HEK293 (cell line): ENCODE results near the gene SLC26A6.

Source experiments
- CTCF ChIA-PET: fragments of 350-600 bp; formaldehyde crosslinking; extraction: SDS; loops from one replicate; lab custom pipeline; 2021; ENCODE audit warnings: antibody characterized with exemption; lab: Yijun Ruan, JAX
- POLR2A ChIA-PET: fragments of 300-600 bp; formaldehyde crosslinking; extraction: SDS; loops from one replicate; lab custom pipeline; 2020; ENCODE audit warnings: antibody characterized with exemption, inconsistent platforms; lab: Yijun Ruan, JAX
- H3K27ac ChIP-seq: fragments of 200-500 bp; sonication (Bioruptor generic); 2 replicates; pipeline ENCODE4 v1.5.1; 2014; ENCODE audit warnings: low read depth, low read length, control low read depth, inconsistent platforms; ENCODE audit errors: extremely low read depth
- H3K36me3 ChIP-seq, 2 experiments: fragments of 200-500 bp in 1 of 2; sonication (Bioruptor generic) in 1 of 2; 1 replicate in 1 of 2; 2 replicates in 1 of 2; pipeline ENCODE4 v1.5.1; 2014 to 2017; ENCODE audit warnings: inconsistent platforms in 2 of 2, low read length in 2 of 2; ENCODE audit not compliant: control insufficient read depth in 2 of 2, insufficient read depth in 1 of 2
- H3K4me1 ChIP-seq: fragments of 200-500 bp; sonication (Bioruptor generic); 2 replicates; pipeline ENCODE4 v1.5.1; 2014; ENCODE audit warnings: mild to moderate bottlenecking, low read length, inconsistent platforms; ENCODE audit not compliant: control insufficient read depth, insufficient read depth
- H3K4me3 ChIP-seq: 2 replicates; pipeline ENCODE4 v1.5.1; 2011; ENCODE audit warnings: low read depth, mild to moderate bottlenecking, control low read depth, low read length, moderate library complexity
- H3K9me3 ChIP-seq: fragments of 200-500 bp; sonication (Bioruptor generic); 2 replicates; pipeline ENCODE4 v1.5.1; 2014; ENCODE audit warnings: low read depth, low read length, inconsistent platforms; ENCODE audit not compliant: control insufficient read depth, insufficient read depth
- BCL11A ChIP-seq: fragments of 450-650 bp; formaldehyde crosslinking; IDR thresholded peaks from 2 replicates; pipeline ENCODE4 v1.5.1; 2016; ENCODE audit warnings: low read depth, missing biosample characterization, missing genetic modification characterization
- HOXD13 ChIP-seq: sonication (generic); formaldehyde crosslinking; IDR thresholded peaks from 2 replicates; pipeline ENCODE4 v1.8.0; 2022; ENCODE audit warnings: missing genetic modification reagents, borderline replicate concordance
- KLF8 ChIP-seq: fragments of 450-650 bp; formaldehyde crosslinking; IDR thresholded peaks from 2 replicates; pipeline ENCODE4 v1.5.1; 2016; ENCODE audit warnings: missing biosample characterization, missing genetic modification characterization
- MEIS1 ChIP-seq: sonication (generic); formaldehyde crosslinking; IDR thresholded peaks from 2 replicates; pipeline ENCODE4 v1.8.1; 2022; ENCODE audit warnings: missing genetic modification reagents, mild to moderate bottlenecking, borderline replicate concordance
- SP7 ChIP-seq: fragments of 450-650 bp; formaldehyde crosslinking; IDR thresholded peaks from 2 replicates; pipeline ENCODE4 v1.5.1; 2016; ENCODE audit warnings: missing biosample characterization, missing genetic modification characterization
- ZBTB1 ChIP-seq: fragments of 450-650 bp; formaldehyde crosslinking; IDR thresholded peaks from 2 replicates; pipeline ENCODE4 v1.5.1; 2016; ENCODE audit warnings: missing biosample characterization, missing genetic modification characterization
- ZBTB11 ChIP-seq: fragments of 450-650 bp; formaldehyde crosslinking; conservative IDR thresholded peaks from 2 replicates; pipeline ENCODE4 v1.5.1; 2016; ENCODE audit warnings: low read depth, missing biosample characterization, missing genetic modification characterization
- ZBTB20 ChIP-seq: fragments of 450-650 bp; formaldehyde crosslinking; IDR thresholded peaks from 2 replicates; pipeline ENCODE4 v1.5.1; 2016; ENCODE audit warnings: missing biosample characterization, missing genetic modification characterization
- ZBTB48 ChIP-seq: fragments of 450-650 bp; formaldehyde crosslinking; IDR thresholded peaks from 2 replicates; pipeline ENCODE4 v1.5.1; 2016; ENCODE audit warnings: missing biosample characterization, missing genetic modification characterization
- ZBTB49 ChIP-seq: fragments of 450-650 bp; formaldehyde crosslinking; IDR thresholded peaks from 2 replicates; pipeline ENCODE4 v1.5.1; 2016; ENCODE audit warnings: missing biosample characterization, missing genetic modification characterization, low read depth
- ZNF146 ChIP-seq: fragments of 450-650 bp; formaldehyde crosslinking; IDR thresholded peaks from 2 replicates; pipeline ENCODE4 v1.5.1; 2016; ENCODE audit warnings: missing biosample characterization, missing genetic modification characterization
- ZNF16 ChIP-seq: fragments of 450-650 bp; formaldehyde crosslinking; IDR thresholded peaks from 2 replicates; pipeline ENCODE4 v1.5.1; 2016; ENCODE audit warnings: low read depth, missing biosample characterization, missing genetic modification characterization
- ZNF223 ChIP-seq: fragments of 450-650 bp; formaldehyde crosslinking; IDR thresholded peaks from 2 replicates; pipeline ENCODE4 v1.5.1; 2016; ENCODE audit warnings: missing biosample characterization, missing genetic modification characterization
- ZNF274 ChIP-seq, 2 experiments: fragments of 200-500 bp in 1 of 2; fragments of 450-650 bp in 1 of 2; sonication (Bioruptor generic) in 1 of 2; formaldehyde crosslinking in 1 of 2; IDR thresholded peaks; 2 replicates each; pipeline versions ENCODE4 v1.5.1 to v1.6.1; 2014 to 2016; ENCODE audit warnings: borderline replicate concordance in 1 of 2, inconsistent platforms in 1 of 2, low read length in 1 of 2, missing biosample characterization in 1 of 2, missing genetic modification characterization in 1 of 2
- ZNF354C ChIP-seq: fragments of 450-650 bp; formaldehyde crosslinking; IDR thresholded peaks from 2 replicates; pipeline ENCODE4 v1.5.1; 2016; ENCODE audit warnings: missing biosample characterization, missing genetic modification characterization, low read depth, borderline replicate concordance
- ZNF747 ChIP-seq: fragments of 450-650 bp; formaldehyde crosslinking; IDR thresholded peaks from 2 replicates; pipeline ENCODE4 v1.5.1; 2016; ENCODE audit warnings: missing biosample characterization, missing genetic modification characterization
- TF ChIP-seq, protein P1 (sequence below): fragments of 450-650 bp; formaldehyde crosslinking; IDR thresholded peaks from 2 replicates; pipeline ENCODE4 v1.5.1; 2017; ENCODE audit warnings: missing biosample characterization, missing genetic modification characterization
- TF ChIP-seq, protein P2 (sequence below): fragments of 450-650 bp; formaldehyde crosslinking; IDR thresholded peaks from 2 replicates; pipeline ENCODE4 v1.5.1; 2016; ENCODE audit warnings: missing biosample characterization, missing genetic modification characterization
- TF ChIP-seq, protein P3 (sequence below): fragments of 450-650 bp; formaldehyde crosslinking; IDR thresholded peaks from 2 replicates; pipeline ENCODE4 v1.5.1; 2016; ENCODE audit warnings: missing biosample characterization, missing genetic modification characterization
- TF ChIP-seq, protein P4 (sequence below): fragments of 450-650 bp; formaldehyde crosslinking; IDR thresholded peaks from 2 replicates; pipeline ENCODE4 v1.5.0; 2017; ENCODE audit warnings: missing biosample characterization, missing genetic modification characterization, borderline replicate concordance

The SLC26A6 gene

GRCh38 chr3:48642605-48643004, 7.3 kb upstream of the SLC26A6 start:
- TF ChIP-seq, protein P1, sequence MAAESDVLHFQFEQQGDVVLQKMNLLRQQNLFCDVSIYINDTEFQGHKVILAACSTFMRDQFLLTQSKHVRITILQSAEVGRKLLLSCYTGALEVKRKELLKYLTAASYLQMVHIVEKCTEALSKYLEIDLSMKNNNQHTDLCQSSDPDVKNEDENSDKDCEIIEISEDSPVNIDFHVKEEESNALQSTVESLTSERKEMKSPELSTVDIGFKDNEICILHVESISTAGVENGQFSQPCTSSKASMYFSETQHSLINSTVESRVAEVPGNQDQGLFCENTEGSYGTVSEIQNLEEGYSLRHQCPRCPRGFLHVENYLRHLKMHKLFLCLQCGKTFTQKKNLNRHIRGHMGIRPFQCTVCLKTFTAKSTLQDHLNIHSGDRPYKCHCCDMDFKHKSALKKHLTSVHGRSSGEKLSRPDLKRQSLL (tag by site-specific recombination) = no peak
- TF ChIP-seq BCL11A (tag by site-specific recombination) (no peak), ZNF223 (tag by site-specific recombination) (no peak), ZNF16 (no peak), ZBTB49 (tag by site-specific recombination) (no peak), ZBTB48 (no peak), ZNF274 (IDR thresholded peaks at IDR 0.05; ENCODE audit: low read length) (no peak), ZNF274 (tag by site-specific recombination; IDR thresholded peaks at IDR 0.05; ENCODE audit: borderline replicate concordance) (no peak), ZBTB11 (tag by site-specific recombination) (no peak), HOXD13 (CRISPR knock-in tag) (no peak), ZBTB1 (tag by site-specific recombination) (no peak), MEIS1 (CRISPR knock-in tag) (no peak), KLF8 (tag by site-specific recombination) (no peak), SP7 (tag by site-specific recombination) (no peak), ZBTB20 (tag by site-specific recombination) (no peak), ZNF747 (tag by site-specific recombination) (no peak), ZNF354C (tag by site-specific recombination) (no peak), ZNF146 (tag by site-specific recombination) (no peak)
- TF ChIP-seq, protein P2, sequence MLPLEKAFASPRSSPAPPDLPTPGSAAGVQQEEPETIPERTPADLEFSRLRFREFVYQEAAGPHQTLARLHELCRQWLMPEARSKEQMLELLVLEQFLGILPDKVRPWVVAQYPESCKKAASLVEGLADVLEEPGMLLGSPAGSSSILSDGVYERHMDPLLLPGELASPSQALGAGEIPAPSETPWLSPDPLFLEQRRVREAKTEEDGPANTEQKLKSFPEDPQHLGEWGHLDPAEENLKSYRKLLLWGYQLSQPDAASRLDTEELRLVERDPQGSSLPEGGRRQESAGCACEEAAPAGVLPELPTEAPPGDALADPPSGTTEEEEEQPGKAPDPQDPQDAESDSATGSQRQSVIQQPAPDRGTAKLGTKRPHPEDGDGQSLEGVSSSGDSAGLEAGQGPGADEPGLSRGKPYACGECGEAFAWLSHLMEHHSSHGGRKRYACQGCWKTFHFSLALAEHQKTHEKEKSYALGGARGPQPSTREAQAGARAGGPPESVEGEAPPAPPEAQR (tag by site-specific recombination) = no peak
- TF ChIP-seq, protein P3, sequence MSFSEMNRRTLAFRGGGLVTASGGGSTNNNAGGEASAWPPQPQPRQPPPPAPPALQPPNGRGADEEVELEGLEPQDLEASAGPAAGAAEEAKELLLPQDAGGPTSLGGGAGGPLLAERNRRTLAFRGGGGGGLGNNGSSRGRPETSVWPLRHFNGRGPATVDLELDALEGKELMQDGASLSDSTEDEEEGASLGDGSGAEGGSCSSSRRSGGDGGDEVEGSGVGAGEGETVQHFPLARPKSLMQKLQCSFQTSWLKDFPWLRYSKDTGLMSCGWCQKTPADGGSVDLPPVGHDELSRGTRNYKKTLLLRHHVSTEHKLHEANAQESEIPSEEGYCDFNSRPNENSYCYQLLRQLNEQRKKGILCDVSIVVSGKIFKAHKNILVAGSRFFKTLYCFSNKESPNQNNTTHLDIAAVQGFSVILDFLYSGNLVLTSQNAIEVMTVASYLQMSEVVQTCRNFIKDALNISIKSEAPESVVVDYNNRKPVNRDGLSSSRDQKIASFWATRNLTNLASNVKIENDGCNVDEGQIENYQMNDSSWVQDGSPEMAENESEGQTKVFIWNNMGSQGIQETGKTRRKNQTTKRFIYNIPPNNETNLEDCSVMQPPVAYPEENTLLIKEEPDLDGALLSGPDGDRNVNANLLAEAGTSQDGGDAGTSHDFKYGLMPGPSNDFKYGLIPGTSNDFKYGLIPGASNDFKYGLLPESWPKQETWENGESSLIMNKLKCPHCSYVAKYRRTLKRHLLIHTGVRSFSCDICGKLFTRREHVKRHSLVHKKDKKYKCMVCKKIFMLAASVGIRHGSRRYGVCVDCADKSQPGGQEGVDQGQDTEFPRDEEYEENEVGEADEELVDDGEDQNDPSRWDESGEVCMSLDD = no peak
- TF ChIP-seq, protein P4, sequence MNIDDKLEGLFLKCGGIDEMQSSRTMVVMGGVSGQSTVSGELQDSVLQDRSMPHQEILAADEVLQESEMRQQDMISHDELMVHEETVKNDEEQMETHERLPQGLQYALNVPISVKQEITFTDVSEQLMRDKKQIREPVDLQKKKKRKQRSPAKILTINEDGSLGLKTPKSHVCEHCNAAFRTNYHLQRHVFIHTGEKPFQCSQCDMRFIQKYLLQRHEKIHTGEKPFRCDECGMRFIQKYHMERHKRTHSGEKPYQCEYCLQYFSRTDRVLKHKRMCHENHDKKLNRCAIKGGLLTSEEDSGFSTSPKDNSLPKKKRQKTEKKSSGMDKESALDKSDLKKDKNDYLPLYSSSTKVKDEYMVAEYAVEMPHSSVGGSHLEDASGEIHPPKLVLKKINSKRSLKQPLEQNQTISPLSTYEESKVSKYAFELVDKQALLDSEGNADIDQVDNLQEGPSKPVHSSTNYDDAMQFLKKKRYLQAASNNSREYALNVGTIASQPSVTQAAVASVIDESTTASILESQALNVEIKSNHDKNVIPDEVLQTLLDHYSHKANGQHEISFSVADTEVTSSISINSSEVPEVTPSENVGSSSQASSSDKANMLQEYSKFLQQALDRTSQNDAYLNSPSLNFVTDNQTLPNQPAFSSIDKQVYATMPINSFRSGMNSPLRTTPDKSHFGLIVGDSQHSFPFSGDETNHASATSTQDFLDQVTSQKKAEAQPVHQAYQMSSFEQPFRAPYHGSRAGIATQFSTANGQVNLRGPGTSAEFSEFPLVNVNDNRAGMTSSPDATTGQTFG (tag by site-specific recombination) = no peak
- ChIA-PET POLR2A (no interaction called here), CTCF (no interaction called here)
- Histone ChIP-seq H3K4me3 (no peak overlapping the region), H3K36me3 (no peaks in the 10 kb centered on the region), H3K27ac (no peak overlapping the region), H3K9me3 (no peaks in the 10 kb centered on the region), H3K4me1 (no peaks in the 10 kb centered on the region)
